Activated T-helper 1 cell treated with anti-CD3 and anti-CD28 coated beads, Interleukin-12 subunit alpha, Interleukin-12 subunit beta, Interleukin-2, Interleukin-4 antibody, amounts not matched to agents 30 ng/mL and 10 ng/mL and 1 ng/mL, durations not matched to agents 14 hours and 24 hours and 36 hours (primary cell): ENCODE results near the gene KLK15. TPM values are rescaled to one million over a fixed set of nuclear protein-coding genes. Genes with fewer than 3 reads are reported as not detected.

Source experiments
- DNase-seq: peaks from one replicate; pipeline ENCODE4 v3.0.0; 2021; ENCODE audit warnings: low spot score
- H3K27ac Mint-ChIP-seq: one replicate; pipeline ENCODE4 v1.8.0; 2021; ENCODE audit warnings: mild to moderate bottlenecking, mixed read lengths
- H3K27me3 Mint-ChIP-seq: one replicate; pipeline ENCODE4 v1.8.0; 2022; ENCODE audit warnings: mild to moderate bottlenecking, moderate library complexity, mixed read lengths; ENCODE audit not compliant: insufficient read depth
- H3K36me3 Mint-ChIP-seq: one replicate; pipeline ENCODE4 v1.8.0; 2021; ENCODE audit warnings: low read depth, mixed read lengths
- H3K4me1 Mint-ChIP-seq: one replicate; pipeline ENCODE4 v1.8.0; 2021; ENCODE audit warnings: low read depth, mixed read lengths
- H3K4me3 Mint-ChIP-seq: one replicate; pipeline ENCODE4 v1.8.0; 2021; ENCODE audit warnings: mild to moderate bottlenecking, moderate library complexity, mixed read lengths
- H3K9me3 Mint-ChIP-seq: one replicate; pipeline ENCODE4 v1.8.0; 2021; ENCODE audit warnings: mixed read lengths
- intact Hi-C: fragments of 100-400 bp; cut with micrococcal nuclease; formaldehyde crosslinking; loops from one replicate; pipeline ENCODE4 v1.15.1; 2024
- total RNA-seq: library from RNA; stranded (reverse); gene quantifications from 2 replicates; pipeline ENCODE4 v1.2.3, GENCODE V29; 2022

KLK15 gene
- total RNA-seq, 1 donor from 2014 or later = not detected

DNA sequence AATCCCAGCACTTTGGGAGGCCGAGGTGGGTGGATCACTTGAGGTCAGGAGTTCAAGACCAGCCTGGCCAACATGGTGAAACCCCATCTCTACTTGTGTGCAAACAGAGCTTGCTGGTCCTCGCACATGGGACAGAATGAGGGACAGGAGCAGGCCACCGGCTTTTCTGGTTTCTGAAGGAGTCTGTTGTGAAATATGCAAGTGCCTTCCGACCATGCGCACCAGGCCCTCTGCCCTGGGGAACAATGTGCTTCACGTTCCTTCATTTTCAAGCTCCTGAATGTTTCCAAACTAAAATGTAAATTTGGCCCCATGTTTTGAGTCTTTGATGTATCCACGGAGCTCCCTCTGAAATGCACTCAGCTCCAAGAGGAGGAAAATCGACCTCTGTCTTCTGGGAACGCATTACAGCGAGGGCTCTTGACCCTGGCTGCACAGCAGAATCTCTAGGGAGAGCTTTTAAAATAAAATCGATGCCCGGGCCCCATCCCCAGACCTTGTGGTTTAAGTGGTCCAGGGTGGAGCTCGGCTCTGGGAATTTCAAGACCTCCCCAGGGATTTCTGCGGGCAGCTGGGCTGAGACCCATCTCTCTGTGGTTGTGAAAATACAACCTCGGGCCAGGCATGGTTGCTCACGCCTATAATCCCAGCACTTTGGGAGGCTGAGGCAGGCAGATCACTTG, 52.5 kb downstream of the KLK15 start:
- H3K9me3 Mint-ChIP-seq = no peaks in the 10 kb centered on the region
- intact Hi-C loops = no loop called here
- no peak for DNase-seq
- peaks cover 23% of the 10 kb centered on the region for H3K4me1 Mint-ChIP-seq
- peaks cover 3% of the 10 kb centered on the region for H3K36me3 Mint-ChIP-seq
- H3K4me3 Mint-ChIP-seq = no peak overlapping the region
- peaks cover 50% of the 10 kb centered on the region for H3K27me3 Mint-ChIP-seq
- H3K27ac Mint-ChIP-seq = no peak overlapping the region

DNA sequence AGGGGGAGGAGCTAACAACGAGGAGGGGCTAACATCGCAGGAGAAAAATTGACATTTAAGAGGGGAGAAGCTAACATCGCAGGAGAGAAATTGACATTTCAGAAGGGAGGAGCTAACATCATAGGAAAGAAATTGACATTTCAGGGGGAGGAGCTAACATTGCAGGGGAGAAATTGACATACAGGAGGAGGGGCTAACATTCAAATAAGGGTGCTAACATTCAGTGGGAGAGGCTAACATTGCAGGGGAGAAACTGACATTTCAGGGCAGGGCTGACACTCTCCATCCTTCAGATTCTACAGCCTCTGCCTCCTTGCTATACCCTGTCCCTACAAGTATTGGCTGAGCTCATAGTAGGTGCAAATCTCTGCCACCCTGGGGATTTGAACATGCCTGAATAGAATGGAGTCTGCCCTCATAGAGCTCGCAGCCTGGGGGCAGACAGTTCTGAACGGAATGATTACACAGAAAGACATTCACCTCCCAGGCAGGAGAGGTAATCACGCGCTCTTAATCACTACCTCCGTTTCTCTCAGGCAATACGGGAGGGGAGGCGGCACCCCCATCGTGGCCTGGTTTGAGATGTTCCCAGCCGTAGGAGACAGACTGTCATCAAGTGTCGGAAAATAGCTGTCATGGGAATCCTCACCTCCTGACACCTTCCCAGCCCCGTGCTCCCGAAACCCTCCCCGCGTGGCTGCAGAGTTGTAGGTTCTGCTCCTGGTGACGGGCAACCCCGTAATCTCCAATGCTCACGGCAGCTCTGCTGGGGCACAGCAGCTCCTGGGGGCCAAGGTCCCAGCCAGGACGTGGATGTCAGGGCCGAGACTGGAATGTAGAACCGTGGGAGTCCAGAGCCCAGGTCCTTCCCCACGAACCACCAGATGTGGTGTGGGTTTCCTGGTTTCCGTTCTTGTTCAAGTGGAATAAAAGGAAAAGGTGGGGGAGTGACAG, 53.6 kb downstream of the KLK15 start:
- DNase-seq = no peak
- intact Hi-C loops = no loop called here
- peaks cover 23% of the 10 kb centered on the region for H3K4me1 Mint-ChIP-seq
- no peaks in the 10 kb centered on the region for H3K9me3 Mint-ChIP-seq
- H3K27ac Mint-ChIP-seq = no peak overlapping the region
- H3K4me3 Mint-ChIP-seq = no peak overlapping the region
- peaks cover 50% of the 10 kb centered on the region for H3K27me3 Mint-ChIP-seq
- H3K36me3 Mint-ChIP-seq = peaks cover 3% of the 10 kb centered on the region

DNA sequence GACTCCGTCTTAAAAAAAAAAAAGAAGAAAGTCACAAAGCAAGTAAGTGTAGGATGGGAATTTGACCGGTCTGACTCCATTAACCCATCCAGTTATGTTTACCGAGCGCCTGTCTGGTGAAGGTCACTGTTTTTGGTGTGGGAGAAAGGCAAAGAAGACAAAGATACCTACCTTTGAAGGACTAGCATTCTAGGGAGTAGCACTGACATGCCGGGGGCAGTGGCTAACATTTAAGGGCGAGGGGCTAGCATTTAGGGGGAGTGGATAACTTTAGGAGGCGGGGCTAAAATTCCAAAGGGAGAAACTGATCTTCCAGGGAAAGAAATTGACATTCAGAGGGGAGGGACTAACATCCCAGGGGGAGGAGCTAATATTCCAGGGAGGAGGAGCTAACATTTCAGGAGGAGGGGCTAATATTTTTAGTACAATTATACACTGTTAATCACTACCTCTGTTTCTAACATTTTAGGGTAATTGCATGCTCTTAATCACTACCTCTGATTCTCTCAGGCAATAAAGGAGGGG, 54.4 kb downstream of the KLK15 start:
- intact Hi-C loops = no loop called here
- no peak for DNase-seq
- no peak overlapping the region for H3K27ac Mint-ChIP-seq
- H3K36me3 Mint-ChIP-seq = peaks cover 3% of the 10 kb centered on the region
- peaks cover 23% of the 10 kb centered on the region for H3K4me1 Mint-ChIP-seq
- no peaks in the 10 kb centered on the region for H3K9me3 Mint-ChIP-seq
- H3K4me3 Mint-ChIP-seq = no peak overlapping the region
- peaks cover 50% of the 10 kb centered on the region for H3K27me3 Mint-ChIP-seq

DNA sequence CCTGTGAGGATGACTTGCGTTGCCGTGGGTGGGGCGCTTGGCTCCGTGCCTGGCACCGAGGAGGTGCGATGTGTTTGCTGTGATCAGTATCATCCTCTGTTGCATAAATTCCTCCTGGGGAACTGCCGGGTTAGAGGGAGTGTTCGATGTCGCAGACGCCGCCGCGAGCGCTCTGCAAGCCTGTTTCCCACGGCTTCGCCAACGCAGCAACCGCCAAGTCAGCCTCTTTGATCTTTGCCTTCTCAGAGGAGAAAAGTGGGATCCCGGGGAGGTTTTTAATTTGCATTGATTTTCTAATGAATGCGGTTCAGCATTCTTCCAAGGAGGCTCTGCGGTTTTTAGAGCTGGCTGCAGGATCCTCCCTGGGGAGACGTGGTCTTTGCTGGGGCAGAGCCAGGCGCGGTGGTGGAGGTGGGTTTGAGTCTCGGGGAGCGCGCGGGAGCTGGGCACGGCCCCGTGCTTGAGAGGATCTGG, 55.5 kb downstream of the KLK15 start:
- no peak overlapping the region for H3K27ac Mint-ChIP-seq
- no peak for DNase-seq
- intact Hi-C loops = no loop called here
- peaks cover 47% of the 10 kb centered on the region for H3K27me3 Mint-ChIP-seq
- peaks cover 3% of the 10 kb centered on the region for H3K36me3 Mint-ChIP-seq
- no peaks in the 10 kb centered on the region for H3K9me3 Mint-ChIP-seq
- H3K4me3 Mint-ChIP-seq = no peak overlapping the region
- H3K4me1 Mint-ChIP-seq = peaks cover 16% of the 10 kb centered on the region

DNA sequence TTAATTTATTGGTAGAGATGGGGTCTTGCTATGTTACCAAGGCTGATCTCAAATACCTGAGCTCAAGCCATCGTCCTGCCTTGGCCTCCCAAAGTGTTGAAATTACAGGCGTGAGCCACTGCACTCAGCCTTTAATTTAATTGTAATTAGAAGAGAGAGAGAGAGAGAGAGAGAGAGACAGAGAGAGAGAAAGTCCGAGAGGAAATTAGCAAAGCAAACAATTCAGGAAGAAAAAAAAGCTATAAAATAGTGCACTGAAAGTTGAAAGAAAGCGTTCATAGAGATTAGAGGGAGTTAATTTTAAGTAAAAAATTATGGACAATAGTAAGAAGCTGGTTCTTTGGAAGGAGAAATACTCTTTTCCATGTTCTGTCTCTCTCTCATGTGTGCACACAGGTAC, 56.1 kb downstream of the KLK15 start:
- Mint-ChIP-seq H3K27me3 (peaks cover 47% of the 10 kb centered on the region), H3K9me3 (no peaks in the 10 kb centered on the region), H3K4me1 (peaks cover 16% of the 10 kb centered on the region), H3K27ac (no peak overlapping the region), H3K4me3 (no peak overlapping the region), H3K36me3 (peaks cover 3% of the 10 kb centered on the region)
- intact Hi-C loops = no loop called here
- no peak for DNase-seq

DNA sequence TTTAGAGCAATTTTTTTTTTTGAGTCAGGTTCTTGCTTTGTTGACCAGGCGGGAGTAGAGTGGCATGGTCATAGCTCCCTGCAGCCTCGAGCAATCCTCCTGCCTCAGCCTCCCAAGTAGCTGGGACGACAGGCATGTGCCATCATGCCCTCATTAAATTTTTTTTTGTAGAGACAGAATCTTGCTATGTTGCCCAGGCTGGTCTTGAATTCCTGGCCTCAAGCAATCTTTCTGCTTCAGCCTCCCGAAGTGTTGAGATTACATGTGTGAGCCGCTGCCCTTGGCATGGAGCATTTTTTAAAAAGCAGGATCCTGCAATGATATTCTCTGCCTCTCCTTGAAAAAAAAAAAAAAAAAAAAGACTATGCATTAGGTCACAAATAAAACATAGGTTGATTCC, 57.2 kb downstream of the KLK15 start:
- H3K4me1 Mint-ChIP-seq = peaks cover 16% of the 10 kb centered on the region
- DNase-seq = no peak
- H3K9me3 Mint-ChIP-seq = no peaks in the 10 kb centered on the region
- peaks cover 40% of the 10 kb centered on the region for H3K27me3 Mint-ChIP-seq
- no peak overlapping the region for H3K27ac Mint-ChIP-seq
- H3K4me3 Mint-ChIP-seq = no peak overlapping the region
- intact Hi-C loops = no loop called here
- peaks cover 3% of the 10 kb centered on the region for H3K36me3 Mint-ChIP-seq

Other genes with a start within 250 kb of the KLK15 start
- not detected in 2 replicates for gene SYT3, start 193.7 kb downstream of the KLK15 start, total RNA-seq
- not detected in 2 replicates for gene C19orf81, start 184.1 kb downstream of the KLK15 start, total RNA-seq
- gene SHANK1, start 113.8 kb downstream of the KLK15 start, total RNA-seq = not detected in 2 replicates
- 0.75 and 0.83 TPM in 2 replicates for gene CLEC11A, start 110.2 kb downstream of the KLK15 start, total RNA-seq
- not detected in 2 replicates for gene GPR32, start 63.1 kb downstream of the KLK15 start, total RNA-seq
- not detected in 2 replicates for gene ACP4, start 43.2 kb downstream of the KLK15 start, total RNA-seq
- gene KLK1, start 9.8 kb downstream of the KLK15 start, total RNA-seq = 2.5 and 3.4 TPM in 2 replicates
- gene KLK3, start 21.3 kb upstream of the KLK15 start, total RNA-seq = not detected in 2 replicates
- not detected in 2 replicates for gene KLK2, start 39.9 kb upstream of the KLK15 start, total RNA-seq
- gene KLK4, start 77.8 kb upstream of the KLK15 start, total RNA-seq = not detected in 2 replicates
- not detected in 2 replicates for gene KLK5, start 119.5 kb upstream of the KLK15 start, total RNA-seq
- not detected in 2 replicates for gene KLK6, start 136.0 kb upstream of the KLK15 start, total RNA-seq
- not detected in 2 replicates for gene KLK7, start 150.3 kb upstream of the KLK15 start, total RNA-seq
- not detected in 2 replicates for gene KLK8, start 168.0 kb upstream of the KLK15 start, total RNA-seq
- gene KLK10, start 186.1 kb upstream of the KLK15 start, total RNA-seq = not detected in 2 replicates
- not detected in 2 replicates for gene KLK11, start 193.0 kb upstream of the KLK15 start, total RNA-seq
- not detected in 2 replicates for gene KLK12, start 201.4 kb upstream of the KLK15 start, total RNA-seq
- gene KLK13, start 231.5 kb upstream of the KLK15 start, total RNA-seq = not detected in 2 replicates
- gene KLK14, start 249.3 kb upstream of the KLK15 start, total RNA-seq = 0.64 and 1.2 TPM in 2 replicates